GM19397 (cell line): ENCODE results near the gene CAB39.

ENCODE experiments used
- ATAC-seq: cut with Tn5 transposase; IDR thresholded peaks from one replicate; pipeline ENCODE4 v1.9.1; 2021; ENCODE audit warnings: mild to moderate bottlenecking, moderate library complexity; ENCODE audit not compliant: unreplicated experiment

Gene CAB39

GRCh38 chr2:230748087-230748486 lies 35.4 kb downstream of the CAB39 start:
- no peak for ATAC-seq

GRCh38 chr2:230749111-230749510 lies 36.5 kb downstream of the CAB39 start:
- ATAC-seq: no peak

DNA sequence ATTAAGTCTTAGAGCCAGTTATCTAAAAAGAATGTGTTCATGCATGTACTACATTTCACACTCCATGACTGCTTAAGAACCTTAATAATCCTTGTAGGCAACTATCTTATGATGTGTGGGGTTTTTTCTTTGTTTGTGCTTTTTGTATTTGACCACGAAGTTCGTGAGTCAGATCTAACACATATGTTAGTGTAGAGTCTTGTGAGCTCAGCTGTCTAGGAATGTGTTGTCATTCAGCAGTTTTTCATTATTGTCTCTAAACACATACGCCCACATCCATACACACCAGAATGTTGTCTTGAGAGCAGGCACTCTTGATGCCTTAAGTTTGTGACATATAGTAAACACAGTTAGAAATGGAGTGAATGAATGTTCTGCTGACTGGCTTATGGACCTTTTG lies 38.4 kb downstream of the CAB39 start:
- no peak for ATAC-seq

- ATAC-seq: no peak
These were observed 41.6 kb downstream of the CAB39 start for GRCh38 chr2:230754200-230754599.

GRCh38 chr2:230757476-230757875 lies 44.8 kb downstream of the CAB39 start:
- ATAC-seq: no peak

DNA sequence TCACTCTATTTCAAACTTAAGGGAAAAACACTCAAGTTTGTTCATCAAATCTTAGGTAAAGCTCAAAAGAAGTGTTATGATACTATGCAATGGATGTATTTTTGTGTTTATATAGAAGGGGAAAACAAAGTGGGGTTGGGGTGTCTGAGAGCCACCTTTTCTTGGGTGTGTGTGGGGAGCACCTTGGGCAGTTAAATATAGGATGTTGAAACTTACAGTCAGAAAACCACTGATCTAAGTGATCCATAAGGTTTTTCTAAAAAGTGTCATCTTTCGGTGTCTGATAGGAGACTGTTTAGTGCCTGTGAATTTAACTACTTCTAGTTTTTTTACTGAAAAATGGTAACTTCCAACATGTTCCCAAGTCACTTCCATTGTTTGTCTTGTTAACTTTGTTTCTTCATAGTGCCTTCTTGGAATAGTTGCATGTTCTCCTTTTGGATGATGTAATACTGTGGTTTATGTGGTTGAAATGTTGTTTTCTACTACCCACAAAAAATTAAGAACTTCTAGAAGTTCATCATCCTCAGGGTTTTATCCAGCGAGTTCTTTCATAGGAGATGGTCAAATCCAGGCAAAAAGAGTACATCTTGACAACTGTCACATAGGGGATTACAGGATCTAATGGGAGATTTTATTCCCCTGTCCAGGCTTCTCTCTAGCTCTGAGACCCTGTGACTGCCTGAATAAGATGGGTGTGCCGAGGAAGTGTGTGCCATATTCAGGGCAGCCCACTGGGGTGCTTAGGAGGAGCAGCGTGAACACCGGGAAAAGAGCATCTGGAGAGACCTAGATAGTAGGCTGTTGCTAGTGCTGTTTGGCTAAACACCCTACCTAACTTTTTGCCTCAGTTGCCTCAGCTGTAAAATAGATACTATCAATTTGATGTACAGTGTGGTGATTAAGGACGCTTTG lies 46.2 kb downstream of the CAB39 start:
- no peak for ATAC-seq

GRCh38 chr2:230759481-230760167 lies 47.0 kb downstream of the CAB39 start:
- ATAC-seq: no peak

DNA sequence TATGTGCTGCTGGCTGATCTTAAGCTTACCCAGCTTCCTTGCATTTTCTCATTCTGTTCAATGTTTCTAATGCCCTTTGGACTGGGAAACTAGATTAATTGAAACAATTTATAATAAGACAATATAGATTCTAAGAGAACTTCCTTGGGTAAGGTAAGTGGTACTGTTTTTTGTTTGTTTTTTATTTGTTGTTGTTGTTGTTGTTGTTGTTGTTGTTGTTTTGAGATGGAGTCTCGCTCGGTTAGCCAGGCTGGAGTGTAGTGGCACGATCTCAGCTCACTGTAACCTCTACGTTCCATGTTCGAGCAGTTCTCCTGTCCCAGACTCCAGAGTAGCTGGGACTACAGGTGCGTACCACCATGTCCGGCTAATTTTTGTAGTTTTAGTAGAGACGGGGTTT lies 49.1 kb downstream of the CAB39 start:
- ATAC-seq: no peak

DNA sequence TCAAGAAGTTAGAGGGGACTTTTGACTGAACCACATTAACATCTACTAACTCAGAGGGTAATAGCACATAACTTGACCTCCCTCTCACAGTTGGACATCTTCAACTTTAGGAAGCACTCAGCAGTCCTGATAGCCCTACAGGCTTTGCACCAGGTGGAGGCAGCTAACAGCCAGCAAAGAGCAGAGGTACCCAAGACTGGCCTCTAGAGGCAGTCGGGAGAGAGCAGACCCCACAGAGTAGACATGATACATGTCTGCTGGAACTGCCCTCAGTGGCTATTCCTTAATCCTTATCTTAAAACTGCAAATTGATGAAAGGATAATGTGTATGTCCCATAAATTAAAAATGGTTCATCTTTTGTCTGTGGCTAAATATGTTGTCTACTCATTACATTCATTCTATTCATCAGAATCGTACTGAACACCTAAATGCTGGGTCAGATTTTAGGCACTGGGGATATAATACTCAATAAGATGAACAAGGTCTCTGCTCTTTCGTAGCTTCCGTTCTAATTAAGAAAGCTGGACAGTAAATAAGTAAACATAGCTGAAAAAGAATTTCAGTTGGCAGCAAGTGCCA lies 49.8 kb downstream of the CAB39 start:
- no peak for ATAC-seq

GRCh38 chr2:230764346-230764745 lies 51.7 kb downstream of the CAB39 start:
- ATAC-seq: no peak

GRCh38 chr2:230765611-230766300 lies 53.1 kb downstream of the CAB39 start:
- no peak for ATAC-seq

DNA sequence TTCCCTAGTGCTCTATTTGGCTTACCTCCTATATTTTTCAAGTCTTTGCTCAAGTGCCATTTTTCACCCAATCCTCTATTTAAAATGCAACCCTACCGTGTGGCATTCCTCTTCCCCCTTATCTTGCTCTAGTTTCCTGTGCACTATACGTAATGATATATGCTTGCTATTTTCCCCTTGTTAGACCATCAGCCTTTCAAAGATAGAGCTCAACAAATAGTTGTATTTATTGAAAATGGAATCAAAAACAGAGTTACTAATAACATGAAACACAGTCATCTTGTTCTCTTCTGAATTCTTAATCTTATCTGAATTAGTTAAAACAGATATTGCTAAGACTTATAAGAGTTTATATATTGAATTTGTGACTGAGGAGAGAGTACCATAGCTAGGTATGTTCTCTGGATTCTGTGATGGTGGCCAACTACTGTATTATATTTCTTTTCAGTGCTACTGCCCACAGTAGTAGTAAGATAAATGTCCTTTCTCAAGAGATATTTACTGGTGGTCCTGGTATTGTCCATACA lies 55.3 kb downstream of the CAB39 start:
- no peak for ATAC-seq

DNA sequence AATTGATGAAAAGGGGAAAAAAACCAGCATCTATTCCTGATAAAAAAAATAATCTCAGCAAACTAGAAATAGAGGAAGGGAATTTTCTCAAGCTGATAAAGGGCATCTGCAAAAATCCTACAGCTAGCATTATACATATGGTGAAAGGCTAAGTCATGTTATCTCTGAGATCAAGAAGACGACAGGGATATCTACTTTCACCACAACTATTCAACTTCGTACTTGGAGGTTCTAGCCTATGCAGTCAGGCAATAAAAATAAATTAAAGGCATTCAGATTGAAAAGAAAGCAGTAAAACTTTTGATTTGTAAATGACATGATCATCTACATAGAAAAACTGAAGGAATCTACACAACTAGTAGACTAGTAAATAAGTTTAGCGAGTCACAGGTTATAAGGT lies 58.2 kb downstream of the CAB39 start:
- ATAC-seq: no peak

DNA sequence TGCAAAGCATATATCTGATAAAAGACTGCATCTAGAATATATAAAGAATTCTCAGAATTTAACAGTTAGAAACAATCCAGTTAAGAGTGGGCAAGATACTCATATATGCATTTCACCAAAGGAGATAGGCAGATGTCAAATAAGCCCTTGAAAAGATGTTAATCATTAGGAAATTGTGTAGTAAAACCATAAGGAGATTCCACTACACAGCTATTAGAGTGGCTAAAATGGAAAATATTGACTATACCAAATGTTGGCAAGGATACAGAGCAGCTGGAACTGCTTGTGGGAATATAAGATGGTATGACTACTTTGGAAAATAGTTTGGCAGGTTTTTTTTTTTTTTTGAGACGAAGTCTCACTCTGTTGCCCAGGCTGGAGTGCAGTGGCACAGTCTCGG lies 59.5 kb downstream of the CAB39 start:
- ATAC-seq: no peak

DNA sequence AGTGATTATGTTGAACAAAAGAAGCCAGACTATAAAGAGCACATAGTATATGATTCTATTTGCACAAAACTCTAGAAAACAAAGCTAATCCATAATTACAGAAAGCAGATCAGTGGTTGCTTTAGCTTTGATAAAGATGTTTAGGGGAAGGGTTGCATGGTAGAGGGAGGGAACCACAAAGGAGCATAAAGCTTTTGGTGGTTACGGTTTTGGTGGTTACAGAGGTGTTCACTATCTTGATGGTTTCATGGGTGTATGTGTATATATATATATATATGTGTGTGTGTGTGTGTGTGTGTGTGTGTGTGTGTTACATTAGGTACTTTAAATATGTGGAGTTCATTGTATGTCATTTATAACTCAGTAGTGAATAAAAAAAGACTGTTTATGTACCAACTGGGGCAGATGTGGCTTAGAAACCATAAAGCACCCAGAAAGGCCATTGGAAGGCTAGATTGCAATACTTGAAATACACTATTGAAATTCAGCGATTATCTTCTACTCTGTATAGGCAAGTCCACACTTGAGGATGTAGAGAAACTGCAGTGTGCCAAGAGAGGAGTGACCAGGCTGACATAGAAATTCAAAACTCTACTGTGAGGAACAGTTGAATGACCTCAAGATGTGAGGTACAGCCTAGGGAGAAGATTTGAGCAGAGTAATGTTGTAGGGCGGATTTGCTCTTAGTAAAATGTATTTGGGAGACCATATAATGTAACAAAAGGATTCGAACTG lies 60.6 kb downstream of the CAB39 start:
- ATAC-seq: no peak

DNA sequence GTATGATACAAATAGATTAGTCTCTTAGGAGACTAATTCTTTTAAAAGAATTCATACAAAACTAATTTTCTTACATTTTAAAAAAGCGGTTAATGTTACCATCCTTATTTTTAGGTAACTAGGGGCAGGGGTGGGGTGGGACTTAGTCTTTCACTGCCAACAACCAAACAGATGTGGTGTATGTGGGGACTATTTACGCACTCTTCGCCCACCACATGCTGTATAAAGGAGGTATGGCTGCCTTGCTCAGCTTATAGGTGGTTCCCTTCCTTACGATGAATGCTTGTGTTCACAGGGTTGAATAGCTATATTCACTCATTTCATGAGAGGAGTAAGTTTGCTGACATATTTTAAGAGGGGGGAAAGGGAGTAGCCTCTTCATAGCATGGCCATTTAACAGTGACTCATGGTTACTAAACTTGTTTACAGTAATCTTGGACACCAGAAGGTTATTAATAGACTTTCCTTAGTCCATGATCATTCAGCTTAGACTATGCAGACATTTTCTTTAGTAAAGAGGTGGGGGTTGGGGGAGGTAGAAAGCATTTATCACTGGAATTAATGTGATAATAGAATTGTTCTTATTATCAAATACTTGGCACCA lies 61.8 kb downstream of the CAB39 start:
- ATAC-seq: no peak

DNA sequence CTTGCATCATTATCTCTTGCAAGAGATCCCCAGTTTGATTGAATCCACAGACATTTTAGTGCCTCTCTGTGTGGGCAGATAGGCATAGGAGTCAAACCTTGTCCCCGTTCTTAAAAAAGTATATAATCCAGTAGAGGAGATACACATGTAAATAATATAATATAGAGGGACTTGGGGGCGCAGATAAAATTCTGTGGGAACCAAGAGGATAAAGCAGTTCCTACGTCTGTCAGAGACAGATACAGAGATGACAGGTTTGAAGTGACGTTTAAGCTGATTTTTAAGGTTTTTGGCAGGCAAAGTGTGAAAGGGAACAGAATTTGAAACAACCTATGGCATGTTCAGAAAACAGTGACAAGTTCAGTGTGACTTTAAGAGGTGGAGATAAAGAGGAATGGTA lies 63.1 kb downstream of the CAB39 start:
- ATAC-seq: no peak

DNA sequence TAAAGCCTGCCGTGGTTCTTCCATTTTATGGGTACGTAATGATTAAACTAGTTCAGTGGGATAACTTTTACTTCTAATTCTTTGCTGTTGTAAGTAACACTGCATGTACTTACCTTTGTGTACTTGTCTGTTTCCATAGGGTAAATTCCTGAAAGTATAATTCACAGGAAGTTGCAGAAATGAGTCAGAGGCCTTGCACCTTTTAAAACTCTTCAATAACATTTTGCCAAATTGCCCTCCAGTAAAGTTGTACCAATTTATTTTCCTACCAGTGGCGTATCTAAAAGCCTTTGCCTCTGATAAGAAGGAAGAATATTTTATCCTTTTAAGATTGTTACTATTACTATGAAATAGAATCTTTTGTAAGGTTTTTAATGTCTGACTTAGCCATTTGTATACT lies 65.1 kb downstream of the CAB39 start:
- no peak for ATAC-seq

DNA sequence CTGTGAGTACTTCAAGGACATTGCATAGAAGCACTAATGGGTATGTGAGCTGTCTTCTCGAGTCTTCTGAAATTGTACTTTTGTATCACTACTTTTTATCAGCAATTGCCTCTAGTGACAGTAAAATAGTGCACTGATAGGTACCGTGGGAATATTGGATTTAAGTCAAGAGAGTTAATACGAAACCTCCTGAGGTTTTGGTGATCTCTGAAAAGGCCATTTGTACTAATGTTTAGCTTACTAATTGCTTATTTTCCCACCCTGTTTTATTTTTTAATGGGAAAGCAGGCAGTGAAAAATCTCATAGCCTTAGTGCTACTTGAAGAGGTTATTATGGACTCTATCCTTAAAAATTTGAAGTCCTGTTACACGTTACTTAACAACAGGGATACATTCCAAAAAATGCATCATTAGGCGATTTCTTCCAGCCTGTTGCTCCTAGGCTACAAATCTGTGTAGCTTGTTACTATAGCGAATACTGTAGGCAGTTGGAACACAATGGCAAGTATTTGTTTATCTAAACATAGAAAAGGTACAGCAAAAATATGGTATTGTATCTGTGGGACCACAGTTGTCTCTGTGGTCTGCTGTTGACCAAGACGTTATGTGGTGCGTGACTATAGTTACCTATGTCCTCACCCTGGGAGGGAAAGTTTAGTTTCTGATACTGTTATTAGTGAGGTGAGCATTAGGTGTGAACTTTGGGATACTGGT lies 65.9 kb downstream of the CAB39 start:
- no peak for ATAC-seq
